DMS153 (cell line): ENCODE measurements around the gene ERVFRD-1.
"Not testable (repeated sequence)": the region's sequence is repeated elsewhere in the genome, so short reads cannot be mapped to it uniquely, and the experiment has no call there.

Source experiments
- DNase-seq: peaks from one replicate; lab custom pipeline; 2025; lab: John Stamatoyannopoulos, UW

Gene ERVFRD-1

DNA sequence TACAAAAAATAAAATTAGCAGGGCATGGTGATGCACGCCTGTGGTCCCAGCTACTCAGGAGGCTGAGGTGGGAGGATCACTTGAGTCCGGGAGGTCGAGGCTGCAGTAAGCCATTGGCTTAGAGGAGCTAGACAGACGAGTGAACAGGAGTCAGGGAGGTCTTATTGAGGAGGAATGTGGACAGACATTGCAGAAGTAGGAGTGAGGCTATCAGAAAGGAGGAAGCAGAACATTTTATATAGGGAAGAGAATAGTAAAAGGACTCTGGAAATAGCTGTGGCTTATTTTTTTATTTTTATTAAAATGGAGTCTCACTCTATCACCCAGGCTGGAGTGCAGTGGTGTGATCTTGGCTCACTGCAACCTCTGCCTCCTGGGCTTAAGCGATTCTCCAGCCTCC lies 20.4 kb downstream of the ERVFRD-1 start:
- DNase-seq, result not testable (repeated sequence)

DNA sequence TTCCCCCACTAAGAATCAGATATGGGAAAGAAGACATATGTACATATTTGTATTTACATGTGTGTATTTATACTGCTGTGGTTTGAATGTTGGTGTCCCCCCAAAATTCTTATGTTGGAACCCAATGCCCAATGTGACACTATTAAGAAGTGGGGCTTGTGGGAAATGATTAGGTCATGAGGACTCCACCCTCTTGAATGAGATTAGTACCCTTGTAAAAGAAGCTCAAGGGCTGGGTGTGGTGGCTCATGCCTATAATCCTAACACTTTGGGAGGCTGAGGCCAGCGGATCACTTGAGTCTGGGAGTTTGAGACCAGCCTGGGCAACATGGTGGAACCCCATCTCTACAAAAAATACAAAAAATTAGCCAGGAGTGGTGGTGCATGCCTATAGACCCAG lies 21.8 kb downstream of the ERVFRD-1 start:
- no peak for DNase-seq

DNA sequence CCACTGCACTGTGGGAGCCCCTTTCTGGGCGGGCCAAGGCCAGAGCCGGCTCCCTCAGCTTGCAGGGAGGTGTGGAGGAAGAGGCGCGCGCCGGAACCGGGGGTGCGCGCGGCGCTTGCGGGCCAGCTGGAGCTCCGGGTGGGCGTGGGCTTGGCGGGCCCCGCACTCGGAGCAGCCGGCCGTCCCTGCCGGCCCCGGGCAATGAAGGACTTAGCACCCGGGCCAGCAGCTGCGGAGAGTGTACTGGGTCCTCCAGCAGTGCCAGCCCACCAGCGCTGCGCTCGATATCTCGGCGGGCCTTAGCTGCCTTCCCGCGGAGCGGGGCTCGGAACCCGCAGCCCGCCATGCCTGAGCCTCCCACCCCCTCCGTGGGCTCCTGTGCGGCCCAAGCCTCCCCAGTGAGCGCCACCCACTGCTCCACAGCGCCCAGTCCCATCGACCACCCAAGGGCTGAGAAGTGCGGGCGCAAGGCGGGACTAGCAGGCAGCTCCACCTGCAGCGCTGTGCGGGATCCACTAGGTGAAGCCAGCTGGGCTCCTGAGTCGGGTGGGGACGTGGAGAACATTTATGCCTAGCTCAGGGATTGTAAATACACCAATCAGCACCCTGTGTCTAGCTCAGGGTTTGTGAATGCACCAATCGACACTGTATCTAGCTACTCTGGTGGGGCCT lies 24.2 kb downstream of the ERVFRD-1 start:
- DNase-seq, result not testable (repeated sequence)

DNA sequence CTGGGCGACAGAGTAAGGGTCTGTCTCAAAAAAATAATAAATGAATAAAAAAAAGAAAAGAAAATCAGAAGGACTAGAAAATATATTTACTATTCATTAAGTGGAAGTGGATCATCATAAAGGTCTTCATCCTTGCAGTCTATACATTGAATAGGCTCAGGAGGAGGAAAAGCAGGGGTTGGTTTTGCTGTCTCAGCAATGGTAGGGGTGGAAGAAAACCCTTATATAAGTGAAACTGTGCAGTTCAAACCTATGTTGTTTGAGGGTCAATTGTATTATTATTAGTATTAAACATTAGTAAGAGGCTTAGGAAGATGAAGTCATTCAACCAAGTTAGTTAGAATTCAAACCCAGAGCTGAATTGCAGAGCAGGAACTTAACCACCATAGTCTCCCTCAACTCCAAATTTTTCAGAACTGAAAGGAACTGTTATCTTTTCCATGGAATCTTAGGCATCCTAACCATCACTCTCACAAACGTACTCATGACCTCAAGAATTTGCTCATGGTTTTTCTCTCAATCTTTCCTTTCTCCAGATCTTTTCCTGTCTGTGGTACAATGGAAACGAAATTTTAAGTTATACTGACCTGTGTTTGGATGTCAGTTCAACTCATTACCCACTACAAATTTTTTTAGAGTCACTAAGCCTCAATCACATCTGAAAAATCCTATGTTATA lies 25.6 kb downstream of the ERVFRD-1 start:
- no peak for DNase-seq

DNA sequence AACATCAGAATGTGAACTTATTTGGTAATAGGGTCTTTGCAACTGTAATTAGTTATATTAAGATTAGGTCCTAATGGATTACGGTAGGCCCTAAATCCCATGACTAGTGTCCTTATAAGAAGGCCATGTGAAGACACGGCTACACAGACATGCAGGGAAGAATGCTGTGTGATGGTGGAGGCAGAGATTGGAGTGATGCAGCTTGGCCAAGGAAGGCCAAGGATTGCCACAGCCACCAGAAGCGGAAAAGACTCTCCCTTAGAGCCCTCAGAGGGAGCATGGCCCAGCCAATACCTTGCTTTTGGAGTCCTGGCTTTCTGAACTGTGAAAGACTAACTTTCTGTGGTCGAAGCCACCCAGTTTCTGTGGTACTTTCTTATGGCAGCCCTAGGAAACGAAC lies 27.6 kb downstream of the ERVFRD-1 start:
- no peak for DNase-seq

DNA sequence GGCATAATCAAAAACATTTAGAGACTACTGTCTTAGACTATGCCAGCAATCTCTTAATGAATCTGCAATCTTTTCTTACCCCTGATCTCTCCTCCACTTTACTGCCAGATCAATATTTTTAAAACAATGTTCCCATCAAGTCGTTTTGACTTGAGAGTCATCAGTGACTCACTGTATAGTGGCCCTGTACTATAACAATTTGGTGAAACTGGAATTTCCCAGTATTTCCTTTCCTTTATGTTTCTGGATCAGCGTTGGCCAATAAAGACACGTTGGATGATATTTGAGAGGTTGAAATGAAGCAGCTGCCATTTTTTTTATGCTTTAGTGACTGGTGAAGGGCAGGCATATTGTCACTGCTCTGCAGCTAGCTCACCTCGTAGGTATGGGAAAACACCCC lies 28.0 kb downstream of the ERVFRD-1 start:
- no peak for DNase-seq

DNA sequence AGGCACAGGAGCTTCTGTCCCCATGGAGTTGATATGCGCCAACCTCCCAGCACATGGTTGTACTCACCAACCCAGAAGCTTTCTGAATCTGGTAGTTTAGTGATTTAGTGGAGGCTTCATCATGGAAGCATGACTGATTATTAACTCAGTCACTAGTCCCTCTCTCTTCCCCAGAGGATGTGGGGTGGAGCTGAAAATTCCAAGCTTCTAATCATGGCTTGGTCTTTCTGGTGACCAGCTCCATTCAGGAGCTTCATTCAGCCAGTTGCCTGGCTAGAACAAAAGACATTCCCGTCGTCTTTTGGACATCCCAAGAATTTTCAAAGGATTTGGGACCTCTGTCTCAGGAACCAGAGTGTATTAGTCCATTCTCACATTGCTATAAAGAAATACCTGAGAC lies 31.2 kb downstream of the ERVFRD-1 start:
- DNase-seq, result no peak

DNA sequence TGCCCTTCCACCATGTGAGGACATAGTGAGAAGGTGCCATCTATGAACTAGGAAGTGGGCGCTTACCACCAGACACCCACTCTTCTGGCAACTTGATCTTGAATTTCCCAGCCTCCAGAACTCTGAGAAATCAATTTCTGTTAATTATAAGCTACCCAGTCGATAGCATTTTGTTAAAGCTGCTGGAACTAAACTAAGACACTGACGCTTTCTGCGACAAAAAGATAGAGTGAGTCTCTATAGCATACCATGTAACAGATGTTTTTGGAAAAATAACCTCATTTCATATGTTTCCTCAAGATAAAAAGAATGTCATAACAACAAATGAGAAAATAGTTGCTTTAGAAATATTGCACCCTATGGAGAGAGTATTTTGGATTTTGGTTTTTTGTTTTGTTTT lies 33.3 kb downstream of the ERVFRD-1 start:
- no peak for DNase-seq

DNA sequence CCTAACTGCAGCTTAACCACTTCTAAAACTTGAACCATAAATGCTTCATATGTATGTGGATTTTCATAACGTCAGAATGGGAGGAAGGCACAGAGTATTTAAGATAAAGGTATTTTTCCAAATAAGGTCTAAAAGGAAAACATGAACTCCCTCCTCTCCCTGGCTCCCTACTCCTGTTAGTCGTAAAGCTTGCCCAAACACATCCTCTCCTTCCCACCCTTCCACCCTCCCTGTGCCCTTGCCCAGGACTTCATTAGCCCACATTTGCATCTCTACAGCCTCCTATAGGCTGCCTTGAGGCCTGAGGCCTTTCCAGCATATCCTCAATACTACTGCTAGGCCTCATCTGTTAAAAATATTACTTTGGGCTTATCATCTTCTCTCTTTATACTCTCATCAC lies 35.0 kb downstream of the ERVFRD-1 start:
- no peak for DNase-seq

DNA sequence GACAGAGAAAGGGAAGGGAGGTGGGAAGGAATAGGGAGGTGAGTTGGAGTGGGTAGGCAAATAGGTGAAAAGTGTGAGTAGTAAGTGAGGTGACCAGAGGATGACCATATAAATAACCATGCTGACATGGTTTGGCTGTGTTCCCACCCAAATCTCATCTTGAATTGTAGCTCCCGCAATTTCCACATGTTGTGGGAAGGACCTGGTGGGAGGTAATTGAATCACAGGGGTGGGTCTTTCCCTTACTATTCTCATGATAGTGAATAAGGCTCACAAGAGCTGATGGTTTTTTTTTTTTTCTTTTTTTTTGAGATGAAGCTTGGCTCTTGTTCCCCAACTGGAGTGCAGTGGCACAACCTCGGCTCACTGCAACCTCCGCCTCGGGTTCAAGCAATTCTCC lies 39.4 kb downstream of the ERVFRD-1 start:
- DNase-seq, result no peak

DNA sequence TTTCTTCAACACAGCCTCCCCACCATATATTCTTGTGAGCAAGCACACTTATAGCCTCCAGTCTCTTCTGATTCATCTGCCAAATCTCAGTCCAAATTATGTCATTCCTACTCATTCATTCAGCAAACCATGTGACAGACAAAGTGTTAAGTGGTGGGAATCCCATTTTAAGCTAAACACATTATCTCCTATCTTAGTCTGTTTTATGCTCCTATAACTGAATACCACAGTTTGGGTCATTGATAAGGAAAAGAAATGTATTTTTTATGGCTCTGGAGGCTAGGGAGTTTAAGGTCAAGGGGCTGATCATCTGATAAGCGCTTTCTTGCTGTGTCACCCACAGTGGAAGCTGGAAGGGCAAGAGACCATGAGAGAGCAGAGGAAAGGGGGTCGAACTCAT lies 41.8 kb downstream of the ERVFRD-1 start:
- no peak for DNase-seq

DNA sequence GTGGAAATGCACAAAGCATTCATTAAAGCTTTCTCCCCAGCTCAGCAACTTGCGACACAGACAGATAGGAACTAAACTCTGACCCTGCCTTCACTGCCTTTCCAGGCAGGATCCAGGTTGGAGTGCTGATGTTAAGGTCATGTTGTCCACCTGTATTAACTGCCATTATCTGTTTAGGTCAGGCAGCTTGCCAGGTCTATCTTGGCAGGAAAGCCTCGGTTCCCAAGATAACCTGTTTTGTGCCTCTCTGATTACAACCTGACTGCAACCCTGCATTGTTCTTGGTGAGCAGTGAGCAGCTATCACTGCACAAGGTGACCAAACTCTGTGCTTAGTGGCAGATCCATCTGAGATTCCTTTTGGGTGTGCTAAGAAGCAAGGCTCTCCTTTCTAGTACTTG lies 44.2 kb downstream of the ERVFRD-1 start:
- peak; percentile 36 for DNase-seq

DNA sequence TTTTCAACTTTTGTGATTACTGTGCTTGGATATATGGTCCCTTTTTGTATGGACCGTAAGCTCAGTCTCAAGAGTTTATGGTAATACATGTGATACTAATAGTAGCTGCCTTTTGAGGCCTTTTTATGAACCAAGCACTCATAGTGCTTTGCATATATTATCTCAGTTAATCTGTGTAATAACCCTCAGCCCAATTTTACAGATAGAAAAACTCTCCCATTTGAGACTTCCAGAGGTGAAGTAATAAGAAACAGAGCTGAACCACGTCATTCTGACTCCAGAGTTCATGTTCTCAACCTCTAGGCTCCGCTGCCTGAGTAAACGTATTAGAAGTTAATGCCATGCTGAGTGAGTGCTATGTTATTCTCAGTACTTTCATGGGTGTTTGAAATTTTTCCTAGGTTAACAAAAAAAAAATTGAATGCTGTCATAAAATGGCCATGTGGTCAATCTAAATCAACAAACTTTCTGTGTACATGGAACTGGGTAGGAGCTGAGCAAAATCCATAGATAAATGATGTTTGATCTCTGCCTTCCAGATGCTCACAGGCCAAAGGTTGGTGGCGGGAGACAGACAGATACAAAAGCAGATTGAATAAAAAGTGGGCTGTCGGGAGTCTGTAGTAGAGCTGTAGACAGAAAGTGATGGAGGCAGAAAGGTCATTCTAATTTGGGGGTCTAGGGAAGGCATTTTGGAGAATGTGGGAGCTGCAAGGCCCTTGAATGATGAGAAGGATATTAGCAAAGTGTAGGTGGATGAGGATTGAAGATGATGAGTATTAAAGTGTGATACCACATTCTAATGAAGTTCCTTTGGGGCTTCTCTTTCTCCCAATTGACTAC lies 44.8 kb downstream of the ERVFRD-1 start:
- DNase-seq, result no peak

DNA sequence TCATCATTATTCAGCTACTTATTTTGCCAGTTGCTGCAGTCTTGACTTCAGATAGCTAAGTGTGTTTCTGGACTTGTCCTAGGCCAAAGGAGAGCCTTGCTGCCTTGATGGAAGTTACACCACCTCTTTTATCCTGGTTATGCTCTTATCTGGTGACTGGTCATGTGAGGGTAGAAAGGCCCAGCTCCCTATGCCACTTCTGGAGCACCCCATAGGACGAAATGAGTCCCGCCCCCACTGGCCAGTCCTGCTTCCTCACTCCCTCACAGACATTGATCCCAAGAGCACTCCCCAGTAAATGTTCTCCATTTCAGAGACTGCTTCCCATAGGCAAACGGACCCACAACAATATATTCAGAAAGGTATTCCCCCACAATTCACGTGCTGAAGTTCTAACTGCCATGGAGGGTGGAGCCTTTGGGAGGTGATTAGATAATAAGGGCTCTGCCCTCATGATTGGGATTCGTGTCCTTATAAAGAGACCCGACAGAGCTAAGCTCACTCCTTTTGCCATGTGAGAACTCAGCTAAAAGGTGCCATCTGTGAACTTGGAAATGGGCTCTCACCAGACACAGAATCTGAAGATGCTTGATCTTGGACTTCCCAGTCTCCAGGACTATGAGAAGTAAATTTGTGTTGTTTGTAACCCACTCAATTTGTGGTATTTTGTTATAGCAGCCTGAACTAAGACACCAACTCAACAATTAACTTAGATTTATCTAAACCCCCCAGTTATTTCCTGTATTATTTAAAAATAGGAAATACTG lies 45.9 kb downstream of the ERVFRD-1 start:
- no peak for DNase-seq

DNA sequence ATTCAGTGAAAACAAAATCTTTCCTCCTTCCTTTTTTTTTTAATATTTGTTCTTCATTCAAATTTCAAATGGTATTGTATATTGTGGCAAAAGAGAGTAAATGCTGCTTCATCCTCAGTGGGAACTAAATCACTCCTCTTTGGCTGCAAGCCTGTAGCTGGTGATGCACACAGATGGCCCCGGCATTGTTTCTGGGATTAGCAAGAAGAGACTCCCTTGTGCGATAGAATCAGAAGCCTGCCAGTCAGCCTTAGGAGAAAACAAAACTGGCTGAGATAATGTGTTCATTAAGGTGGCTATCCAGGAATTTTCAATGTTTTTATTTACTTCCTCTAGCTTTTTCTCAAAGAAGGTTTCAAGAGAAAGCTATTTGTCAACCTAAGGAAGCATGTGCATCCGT lies 46.7 kb downstream of the ERVFRD-1 start:
- DNase-seq, result no peak

DNA sequence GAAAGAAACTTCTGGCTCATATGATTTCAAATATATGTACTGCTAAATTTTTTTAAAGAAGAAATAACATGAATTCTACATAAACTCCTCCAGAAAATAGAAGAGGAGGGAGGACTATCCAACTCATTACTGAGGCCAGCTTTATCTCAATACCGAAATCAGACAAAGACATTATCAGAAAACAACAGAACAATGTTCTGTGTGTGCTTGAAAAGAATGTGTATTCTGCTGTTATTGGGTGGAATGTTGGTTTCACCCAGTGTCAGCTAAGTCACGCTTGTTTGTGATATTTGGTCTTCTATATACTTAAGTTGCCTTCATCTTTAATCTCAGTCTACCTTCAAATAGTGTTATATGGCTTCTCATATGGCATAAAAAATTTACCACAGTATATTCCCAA lies 48.8 kb downstream of the ERVFRD-1 start:
- no peak for DNase-seq

DNA sequence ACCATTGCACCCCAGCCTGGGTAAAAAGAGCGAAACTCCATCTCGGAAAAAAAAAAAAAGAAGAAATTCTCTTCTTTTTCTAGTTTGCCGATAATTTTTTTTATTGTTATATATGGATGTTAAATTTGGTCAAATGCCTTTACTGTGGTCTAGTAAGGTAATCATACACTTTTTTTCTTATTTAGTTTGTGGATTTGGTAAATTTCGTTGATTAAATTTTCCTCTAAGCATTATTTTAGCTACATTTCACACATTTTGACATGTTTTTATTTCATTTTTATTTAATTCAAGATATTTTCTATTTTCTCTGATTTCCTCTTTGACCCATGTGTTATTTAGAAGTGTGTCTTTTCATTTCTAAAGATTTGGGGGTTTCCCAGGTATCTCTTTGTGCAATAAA lies 49.4 kb downstream of the ERVFRD-1 start:
- no peak for DNase-seq

DNA sequence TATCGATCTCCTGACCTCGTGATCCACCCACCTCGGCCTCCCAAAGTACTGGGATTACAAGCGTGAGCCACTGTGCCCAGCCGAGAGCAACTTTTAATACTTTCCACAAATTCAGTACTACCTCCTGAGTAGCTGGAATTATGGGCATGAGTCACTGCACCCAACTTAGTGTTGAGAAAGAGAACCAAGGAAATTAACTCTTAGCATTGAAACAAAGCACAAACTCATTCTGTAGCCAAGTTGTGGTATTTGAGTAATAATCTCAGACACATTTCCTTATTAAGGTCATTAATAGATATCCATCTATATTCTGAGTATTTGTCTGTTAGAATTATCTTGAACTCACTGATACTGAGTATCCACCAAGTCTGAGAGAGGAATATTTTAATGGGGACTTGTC lies 53.1 kb downstream of the ERVFRD-1 start:
- no peak for DNase-seq

DNA sequence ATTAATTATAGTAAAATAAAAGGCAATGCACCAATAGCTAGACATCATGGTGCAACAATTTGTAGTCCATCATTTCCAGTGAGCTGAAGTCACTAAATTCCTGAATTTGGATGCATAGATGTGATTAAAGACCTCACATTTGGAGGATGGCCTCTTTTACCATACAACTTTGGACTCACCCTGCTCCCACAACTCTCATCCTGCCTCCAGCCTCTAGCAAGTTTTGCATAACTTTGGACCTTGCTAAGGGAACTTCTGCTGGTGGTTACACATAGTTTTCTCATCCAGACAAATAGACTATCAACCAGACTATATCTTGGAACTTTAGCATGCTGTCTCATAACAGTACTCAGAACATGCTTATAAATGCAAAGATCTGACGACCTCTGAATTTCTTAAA lies 54.7 kb downstream of the ERVFRD-1 start:
- DNase-seq, result no peak

DNA sequence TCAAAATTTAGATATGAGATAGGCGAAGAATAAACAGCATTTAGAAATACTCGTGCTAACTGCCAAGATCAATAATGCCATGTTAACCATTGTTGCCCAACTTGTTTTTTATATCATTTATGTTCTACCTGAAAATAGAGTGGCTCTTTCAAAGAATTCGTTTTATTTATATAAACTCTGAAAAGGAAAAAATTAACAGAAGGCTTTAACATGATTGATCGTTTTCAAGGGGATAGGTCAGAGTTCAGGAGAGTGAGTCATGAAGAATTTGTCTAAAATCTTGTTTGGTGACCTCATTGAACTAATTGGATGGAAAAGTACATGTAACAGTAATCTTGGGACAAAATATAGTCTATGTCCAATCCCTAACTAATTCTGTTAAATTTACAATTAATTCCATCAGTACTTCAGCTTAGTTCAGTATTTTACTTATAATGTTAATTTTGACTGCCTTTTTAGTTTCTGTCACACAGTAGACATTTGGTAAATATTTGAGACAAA lies 56.3 kb downstream of the ERVFRD-1 start:
- DNase-seq, result no peak

DNA sequence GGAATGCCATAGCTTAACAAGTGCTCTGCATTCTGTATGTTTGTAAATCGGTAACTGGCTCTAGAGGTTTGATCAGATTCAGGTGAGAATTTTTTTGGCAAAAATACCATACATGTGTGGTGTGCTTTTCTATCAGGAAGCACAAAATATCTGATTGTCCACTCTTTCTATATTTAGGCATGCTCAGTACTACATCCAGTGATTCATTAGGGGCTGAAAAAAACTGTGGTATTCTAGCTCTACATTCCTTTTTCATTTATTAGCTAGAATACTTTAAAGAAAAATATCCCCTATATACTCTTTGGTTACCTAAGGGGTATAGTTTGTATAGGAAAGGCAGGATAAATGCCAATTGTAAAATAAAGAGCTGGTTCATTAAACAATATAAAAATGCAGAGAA lies 56.8 kb downstream of the ERVFRD-1 start:
- DNase-seq, result no peak

DNA sequence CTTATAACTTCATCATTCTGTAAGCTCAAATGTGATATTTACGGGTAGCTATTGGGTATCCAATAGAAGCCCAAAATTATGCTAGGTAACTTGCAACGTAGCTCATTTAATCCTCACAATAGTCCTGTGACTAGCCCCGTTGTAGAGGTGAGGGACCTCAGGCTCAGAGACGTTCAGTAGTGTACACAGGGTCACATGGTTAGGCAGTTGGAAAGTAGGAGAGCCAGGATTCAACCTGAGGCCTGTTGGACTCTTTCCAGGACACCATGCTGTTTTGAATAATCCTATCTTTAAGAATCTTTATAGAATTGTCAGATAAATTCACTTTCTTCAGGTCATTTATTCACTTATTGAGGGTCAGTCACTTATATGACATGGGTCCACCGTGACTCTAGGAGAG lies 58.2 kb downstream of the ERVFRD-1 start:
- DNase-seq, result no peak
